ENCODE results near the gene CYP2U1.

The CYP2U1 gene

DNA sequence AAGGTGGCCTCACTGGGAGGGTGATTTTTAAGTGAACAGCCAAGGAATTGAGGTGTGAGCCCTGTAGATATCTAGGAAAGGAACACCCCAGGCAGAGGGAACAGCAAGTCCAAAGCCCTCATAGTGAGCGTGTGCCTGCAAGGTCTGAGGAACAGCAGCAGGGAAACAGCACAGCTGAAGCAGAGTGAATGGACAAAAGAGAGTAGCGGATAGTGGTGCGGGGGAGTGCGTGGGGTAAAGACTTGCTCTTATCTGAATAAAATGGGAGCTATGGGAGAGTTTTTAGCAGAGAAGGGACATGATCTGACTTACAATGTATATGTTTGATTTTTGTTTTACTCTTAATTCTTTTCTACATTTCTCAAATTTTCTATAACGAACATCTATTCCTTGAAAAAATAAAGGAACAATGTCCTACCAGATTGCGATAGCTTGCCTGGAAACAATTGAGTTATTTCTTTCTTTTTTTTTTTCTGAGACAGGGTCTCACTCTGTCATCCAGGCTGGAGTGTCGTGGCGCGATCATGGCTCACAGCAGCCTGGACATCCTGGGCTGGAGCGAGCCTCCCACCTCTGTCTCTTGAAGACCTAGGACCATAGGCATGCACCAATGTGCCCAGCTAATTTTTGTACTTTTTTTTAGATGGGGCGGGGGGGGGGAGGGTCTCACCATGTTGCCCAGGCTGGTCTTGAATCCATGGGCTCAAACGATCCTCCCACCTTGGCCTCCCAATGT is 38.9 kb downstream of the CYP2U1 start:
- H3K4me3 ChIP-seq (replicated peaks; ENCODE audit: low read depth, low read length), result no peak overlapping the region
- TF ChIP-seq, protein P1, sequence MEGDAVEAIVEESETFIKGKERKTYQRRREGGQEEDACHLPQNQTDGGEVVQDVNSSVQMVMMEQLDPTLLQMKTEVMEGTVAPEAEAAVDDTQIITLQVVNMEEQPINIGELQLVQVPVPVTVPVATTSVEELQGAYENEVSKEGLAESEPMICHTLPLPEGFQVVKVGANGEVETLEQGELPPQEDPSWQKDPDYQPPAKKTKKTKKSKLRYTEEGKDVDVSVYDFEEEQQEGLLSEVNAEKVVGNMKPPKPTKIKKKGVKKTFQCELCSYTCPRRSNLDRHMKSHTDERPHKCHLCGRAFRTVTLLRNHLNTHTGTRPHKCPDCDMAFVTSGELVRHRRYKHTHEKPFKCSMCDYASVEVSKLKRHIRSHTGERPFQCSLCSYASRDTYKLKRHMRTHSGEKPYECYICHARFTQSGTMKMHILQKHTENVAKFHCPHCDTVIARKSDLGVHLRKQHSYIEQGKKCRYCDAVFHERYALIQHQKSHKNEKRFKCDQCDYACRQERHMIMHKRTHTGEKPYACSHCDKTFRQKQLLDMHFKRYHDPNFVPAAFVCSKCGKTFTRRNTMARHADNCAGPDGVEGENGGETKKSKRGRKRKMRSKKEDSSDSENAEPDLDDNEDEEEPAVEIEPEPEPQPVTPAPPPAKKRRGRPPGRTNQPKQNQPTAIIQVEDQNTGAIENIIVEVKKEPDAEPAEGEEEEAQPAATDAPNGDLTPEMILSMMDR (IDR thresholded peaks at IDR 0.05; ENCODE audit: low read length, missing control alignments), result no peak
- DNase-seq (ENCODE audit: low read depth), result peak; percentile 28

GRCh38 chr4:107972605-107973004 is 41.3 kb downstream of the CYP2U1 start:
- no peak for DNase-seq (ENCODE audit: low read depth)
- no peak overlapping the region for H3K4me3 ChIP-seq (replicated peaks; ENCODE audit: low read depth, low read length)
- TF ChIP-seq, protein P1 (IDR thresholded peaks at IDR 0.05; ENCODE audit: low read length, missing control alignments), result no peak

GRCh38 chr4:107974523-107974922 is 43.2 kb downstream of the CYP2U1 start:
- TF ChIP-seq, protein P1 (IDR thresholded peaks at IDR 0.05; ENCODE audit: low read length, missing control alignments), result no peak
- no peak for DNase-seq (ENCODE audit: low read depth)
- no peak overlapping the region for H3K4me3 ChIP-seq (replicated peaks; ENCODE audit: low read depth, low read length)

GRCh38 chr4:107977482-107977881 is 46.1 kb downstream of the CYP2U1 start:
- no peak for DNase-seq (ENCODE audit: low read depth)
- no peak overlapping the region for H3K4me3 ChIP-seq (replicated peaks; ENCODE audit: low read depth, low read length)
- TF ChIP-seq, protein P1 (IDR thresholded peaks at IDR 0.05; ENCODE audit: low read length, missing control alignments), result no peak

GRCh38 chr4:107977966-107978705 is 46.8 kb downstream of the CYP2U1 start:
- H3K4me3 ChIP-seq (replicated peaks; ENCODE audit: low read depth, low read length), result no peak overlapping the region
- TF ChIP-seq, protein P1 (IDR thresholded peaks at IDR 0.05; ENCODE audit: low read length, missing control alignments), result no peak
- no peak for DNase-seq (ENCODE audit: low read depth)

DNA sequence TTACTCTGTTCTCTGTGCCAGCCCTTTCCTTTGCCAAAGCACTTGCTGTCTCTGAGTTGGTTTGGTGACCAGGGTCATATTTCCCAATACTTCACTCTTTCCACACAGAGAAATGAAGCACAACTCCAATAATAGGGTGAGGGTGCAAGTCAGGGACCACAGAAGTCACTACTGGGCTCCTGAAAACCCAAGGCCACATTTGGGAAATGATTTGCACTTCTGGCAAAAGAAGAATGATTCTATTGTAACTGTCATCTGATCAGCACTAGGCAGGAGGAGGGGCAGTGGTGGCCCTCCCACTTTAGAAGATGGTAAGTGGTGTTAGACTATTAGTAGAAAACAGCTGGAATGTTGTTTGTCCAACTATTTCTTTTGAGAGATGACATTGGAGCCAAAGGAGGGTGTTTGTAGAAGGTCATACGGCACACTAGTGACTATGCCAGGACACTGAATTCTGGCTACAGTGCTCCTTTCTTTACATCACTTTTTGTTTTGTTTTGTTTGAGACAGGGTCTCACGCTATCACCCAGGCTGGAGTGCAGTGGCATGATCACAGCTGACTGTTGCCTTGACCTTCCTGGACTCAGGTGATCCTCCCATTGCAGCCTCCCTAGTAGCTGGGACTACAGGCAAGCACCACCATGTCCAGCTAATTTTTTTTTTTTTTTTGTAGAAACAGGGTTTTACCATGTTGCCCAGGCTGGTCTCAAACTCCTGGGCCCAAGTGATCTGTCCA is 47.5 kb downstream of the CYP2U1 start:
- TF ChIP-seq, protein P1 (IDR thresholded peaks at IDR 0.05; ENCODE audit: low read length, missing control alignments), result no peak
- DNase-seq (ENCODE audit: low read depth), result no peak
- H3K4me3 ChIP-seq (replicated peaks; ENCODE audit: low read depth, low read length), result no peak overlapping the region
